Thoracic aorta (tissue), 2 donors: ENCODE measurements around the gene NUMBL. TPM values are rescaled to one million over a fixed set of nuclear protein-coding genes. Genes with fewer than 3 reads are reported as not detected.

Experiments
- ATAC-seq: fragments of 150-250 bp; one replicate; pipeline ENCODE4 v1.8.0; 2017; ENCODE audit warnings: low read depth; ENCODE audit not compliant: insufficient number of reproducible peaks, low FRiP score
- DNase-seq: peaks from one replicate; pipeline ENCODE4 v3.0.0-alpha.2; 2020; ENCODE audit warnings: low spot score
- H3K27ac ChIP-seq, 2 donors: fragments of 200-600 bp; sonication (generic); 1 replicate in 1 of 2; 2 replicates in 1 of 2; pipeline ENCODE4 v1.5.1; 2016; ENCODE audit warnings: mild to moderate bottlenecking in 2 of 2, moderate library complexity in 2 of 2
- H3K27me3 ChIP-seq: fragments of 200-600 bp; sonication (generic); replicated peaks from 2 replicates; pipeline ENCODE4 v1.6.0; 2016; ENCODE audit warnings: mild to moderate bottlenecking; ENCODE audit not compliant: insufficient read depth
- H3K36me3 ChIP-seq: fragments of 200-600 bp; sonication (generic); one replicate; pipeline ENCODE4 v1.5.1; 2016
- H3K4me1 ChIP-seq, 2 donors: fragments of 200-600 bp; sonication (generic); 1 replicate in 1 of 2; 2 replicates in 1 of 2; pipeline versions ENCODE4 v1.5.1 to v1.6.0; 2016; ENCODE audit warnings: low read depth in 2 of 2, mild to moderate bottlenecking in 1 of 2; ENCODE audit not compliant: control insufficient read depth in 1 of 2
- H3K4me3 ChIP-seq: fragments of 200-600 bp; sonication (generic); 2 replicates; pipeline ENCODE4 v1.5.1; 2016; ENCODE audit warnings: mild to moderate bottlenecking
- H3K9me3 ChIP-seq: fragments of 200-600 bp; sonication (generic); 2 replicates; pipeline ENCODE4 v1.5.1; 2016
- CTCF ChIP-seq: fragments of 200-600 bp; sonication (generic); IDR thresholded peaks from one replicate; pipeline ENCODE4 v1.5.1; 2019; ENCODE audit warnings: antibody characterized with exemption
- total RNA-seq, 2 donors: library from RNA; depleted of rRNA; stranded (reverse); fragments of >200 nt; gene quantifications; one replicate each; pipeline versions ENCODE4 v1.1.0 to v1.2.3, GENCODE V29; 2016

NUMBL gene
- total RNA-seq, 2 donors from 2014 or later, result 101 to 133 TPM

- Histone ChIP-seq H3K36me3 (peaks cover 89% of the 10 kb centered on the region), H3K9me3 (no peaks in the 10 kb centered on the region), H3K4me3 (no peak overlapping the region), H3K27ac (no peak overlapping the region), H3K4me1 (no peaks in the 10 kb centered on the region), H3K27me3 (no peaks in the 10 kb centered on the region)
- no peak for DNase-seq
- no peak for ATAC-seq
- no peak for TF ChIP-seq CTCF
These were observed 9.4 kb downstream of the NUMBL start for GRCh38 chr19:40681039-40681438.

DNA sequence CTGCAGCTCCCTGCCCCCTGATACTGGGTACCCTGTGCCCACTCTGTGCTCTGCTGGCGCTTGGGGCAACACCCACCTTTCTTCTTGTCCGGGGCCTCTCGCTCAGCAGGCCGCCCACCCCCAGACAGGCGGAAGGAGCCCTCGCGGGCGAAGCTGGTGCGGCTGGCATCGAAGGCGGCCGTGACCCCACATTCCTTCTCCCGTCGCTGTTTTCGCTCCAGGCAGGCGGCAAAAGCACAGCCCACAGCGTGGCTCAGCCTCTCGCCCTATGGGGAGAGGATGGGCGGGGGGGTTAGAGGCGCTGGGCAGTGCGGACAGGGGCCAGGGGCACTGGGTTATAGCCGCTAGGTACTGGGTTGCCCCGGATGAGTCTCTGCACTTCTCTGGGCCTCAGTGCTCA, 13.3 kb downstream of the NUMBL start:
- H3K4me1 ChIP-seq, result no peaks in the 10 kb centered on the region
- no peak overlapping the region for H3K27ac ChIP-seq
- no peaks in the 10 kb centered on the region for H3K27me3 ChIP-seq
- no peak for ATAC-seq
- no peaks in the 10 kb centered on the region for H3K9me3 ChIP-seq
- DNase-seq, result no peak
- H3K4me3 ChIP-seq, result no peak overlapping the region
- no peak for TF ChIP-seq CTCF
- H3K36me3 ChIP-seq, result peaks cover 88% of the 10 kb centered on the region

DNA sequence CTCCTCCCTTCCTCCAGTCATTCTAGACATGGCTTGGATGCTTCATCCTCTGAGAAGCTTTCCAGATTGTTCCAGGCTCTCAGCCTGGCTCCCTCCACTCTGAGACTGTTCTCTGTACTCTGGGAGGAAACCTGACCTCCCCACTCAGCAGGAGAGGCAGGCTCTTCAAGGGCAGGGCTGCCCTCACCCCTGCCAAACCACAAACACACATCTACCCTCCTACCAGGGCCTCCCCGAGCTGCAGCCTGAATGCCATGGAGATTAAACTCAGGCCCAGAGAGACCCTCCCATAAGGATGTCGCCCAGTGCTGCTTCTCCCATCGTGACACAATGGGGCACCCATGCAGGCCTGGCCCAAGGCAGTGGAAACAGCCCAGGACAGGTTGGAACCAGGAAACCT, 16.2 kb downstream of the NUMBL start:
- Histone ChIP-seq H3K9me3 (no peaks in the 10 kb centered on the region), H3K36me3 (peaks cover 90% of the 10 kb centered on the region), H3K27ac (no peak overlapping the region), H3K4me3 (no peak overlapping the region), H3K4me1 (no peaks in the 10 kb centered on the region), H3K27me3 (no peaks in the 10 kb centered on the region)
- DNase-seq (no peak), ATAC-seq (no peak)
- no peak for TF ChIP-seq CTCF

DNA sequence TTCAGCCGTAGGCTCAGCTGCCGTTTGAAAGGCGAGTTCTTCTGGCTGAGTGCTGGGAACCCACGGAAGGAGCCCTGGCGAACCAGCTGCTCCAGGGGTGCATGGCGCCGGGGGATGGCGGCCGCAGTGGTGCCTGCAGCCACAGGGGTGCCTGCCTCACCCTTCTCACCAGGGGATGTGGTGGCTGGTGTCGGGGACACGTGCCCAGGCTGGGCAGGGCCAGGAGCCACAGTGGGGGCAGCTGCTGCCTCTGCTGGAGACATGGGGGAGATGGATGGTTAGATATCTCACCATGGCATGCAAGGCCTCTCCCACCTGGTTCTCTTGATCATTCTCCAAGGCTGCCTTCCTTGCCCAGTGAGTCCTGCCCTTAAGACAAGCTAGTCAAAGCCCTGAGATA, 17.1 kb downstream of the NUMBL start:
- ATAC-seq, result no peak

GRCh38 chr19:40672573-40673299, 17.7 kb downstream of the NUMBL start:
- ATAC-seq, result no peak
- Histone ChIP-seq H3K4me3 (no peak overlapping the region), H3K27me3 (no peaks in the 10 kb centered on the region), H3K27ac (no peak overlapping the region), H3K36me3 (peaks cover 90% of the 10 kb centered on the region), H3K9me3 (no peaks in the 10 kb centered on the region), H3K4me1 (no peaks in the 10 kb centered on the region)
- no peak for DNase-seq
- no peak for TF ChIP-seq CTCF

More for the DNA sequence above, 17.1 kb downstream of the NUMBL start:
- TF ChIP-seq CTCF, result no peak
- Histone ChIP-seq H3K27ac (no peak overlapping the region), H3K4me3 (no peak overlapping the region), H3K27me3 (no peaks in the 10 kb centered on the region), H3K4me1 (no peaks in the 10 kb centered on the region), H3K36me3 (peaks cover 91% of the 10 kb centered on the region), H3K9me3 (no peaks in the 10 kb centered on the region)
- no peak for DNase-seq
